VCaP (cell line): ENCODE data around the gene SERAC1.

Source experiments
- H3K27ac ChIP-seq: fragments of 450-650 bp; 2 replicates; pipeline ENCODE4 v1.5.1; 2017
- TF ChIP-seq, protein P1 (sequence below): fragments of 450-650 bp; conservative IDR thresholded peaks from 2 replicates; pipeline ENCODE4 v1.5.1; 2017; ENCODE audit warnings: mild to moderate bottlenecking, moderate library complexity

Gene SERAC1

DNA sequence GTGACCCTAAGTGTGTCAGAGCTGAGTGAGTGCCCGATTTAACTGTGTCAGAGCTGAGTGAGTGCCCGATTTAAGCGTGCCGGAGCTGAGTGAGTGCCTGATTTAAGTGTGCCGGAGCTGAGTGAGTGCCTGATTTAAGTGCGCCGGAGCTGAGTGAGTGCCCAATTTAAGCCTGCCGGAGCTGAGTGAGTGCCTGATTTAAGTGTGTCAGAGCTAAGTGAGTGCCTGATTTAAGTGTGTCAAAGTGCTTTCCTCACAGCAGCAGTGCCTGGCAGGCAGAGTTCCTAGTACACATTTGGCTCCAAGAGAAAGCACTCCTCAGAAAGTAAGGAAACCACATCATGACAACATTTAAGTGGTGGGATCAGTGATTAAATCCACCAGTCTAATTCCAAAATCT, 13.2 kb downstream of the SERAC1 start:
- no peak overlapping the region for H3K27ac ChIP-seq
- TF ChIP-seq, protein P1, sequence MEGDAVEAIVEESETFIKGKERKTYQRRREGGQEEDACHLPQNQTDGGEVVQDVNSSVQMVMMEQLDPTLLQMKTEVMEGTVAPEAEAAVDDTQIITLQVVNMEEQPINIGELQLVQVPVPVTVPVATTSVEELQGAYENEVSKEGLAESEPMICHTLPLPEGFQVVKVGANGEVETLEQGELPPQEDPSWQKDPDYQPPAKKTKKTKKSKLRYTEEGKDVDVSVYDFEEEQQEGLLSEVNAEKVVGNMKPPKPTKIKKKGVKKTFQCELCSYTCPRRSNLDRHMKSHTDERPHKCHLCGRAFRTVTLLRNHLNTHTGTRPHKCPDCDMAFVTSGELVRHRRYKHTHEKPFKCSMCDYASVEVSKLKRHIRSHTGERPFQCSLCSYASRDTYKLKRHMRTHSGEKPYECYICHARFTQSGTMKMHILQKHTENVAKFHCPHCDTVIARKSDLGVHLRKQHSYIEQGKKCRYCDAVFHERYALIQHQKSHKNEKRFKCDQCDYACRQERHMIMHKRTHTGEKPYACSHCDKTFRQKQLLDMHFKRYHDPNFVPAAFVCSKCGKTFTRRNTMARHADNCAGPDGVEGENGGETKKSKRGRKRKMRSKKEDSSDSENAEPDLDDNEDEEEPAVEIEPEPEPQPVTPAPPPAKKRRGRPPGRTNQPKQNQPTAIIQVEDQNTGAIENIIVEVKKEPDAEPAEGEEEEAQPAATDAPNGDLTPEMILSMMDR = no peak

DNA sequence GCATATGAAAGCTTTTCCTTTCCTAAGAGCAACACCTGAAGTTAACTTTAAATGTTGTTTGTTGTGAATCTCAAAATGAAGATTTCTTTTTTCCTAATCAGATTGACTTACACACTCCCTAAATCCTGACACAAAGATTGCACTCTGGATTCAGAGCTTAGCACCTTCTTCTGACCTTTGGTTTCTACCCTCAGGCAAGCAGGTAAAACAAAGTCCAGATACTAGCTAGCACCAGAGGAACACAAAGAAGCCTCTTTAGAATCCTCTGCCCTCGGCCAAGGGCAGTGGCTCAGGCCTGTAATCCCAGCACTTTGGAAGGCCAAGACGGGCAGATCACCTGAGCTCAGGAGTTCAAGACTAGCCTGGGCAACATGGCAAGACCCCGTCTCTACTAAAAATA, 14.5 kb downstream of the SERAC1 start:
- TF ChIP-seq, protein P1 = no peak

DNA sequence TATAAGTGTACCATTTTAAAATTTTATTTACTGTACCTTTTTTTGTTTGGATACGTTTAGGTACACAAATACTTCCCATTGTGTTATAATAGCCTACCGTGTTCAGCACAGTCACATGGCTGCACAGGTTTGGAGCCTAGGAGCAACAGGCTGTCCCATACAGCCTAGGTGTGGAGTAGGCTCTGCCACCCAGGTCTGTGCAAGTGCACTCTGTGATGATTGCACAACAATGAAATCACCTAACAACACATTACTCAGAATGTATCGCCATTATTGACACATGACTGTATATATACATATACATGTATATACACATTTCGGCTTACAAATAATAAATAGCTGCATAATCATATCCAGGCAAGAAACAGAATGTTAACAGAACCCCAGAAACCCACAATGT, 15.4 kb downstream of the SERAC1 start:
- TF ChIP-seq, protein P1 = no peak
- H3K27ac ChIP-seq = peak overlapping the region; percentile 25

More for the DNA sequence above, 14.5 kb downstream of the SERAC1 start:
- H3K27ac ChIP-seq = no peak overlapping the region

DNA sequence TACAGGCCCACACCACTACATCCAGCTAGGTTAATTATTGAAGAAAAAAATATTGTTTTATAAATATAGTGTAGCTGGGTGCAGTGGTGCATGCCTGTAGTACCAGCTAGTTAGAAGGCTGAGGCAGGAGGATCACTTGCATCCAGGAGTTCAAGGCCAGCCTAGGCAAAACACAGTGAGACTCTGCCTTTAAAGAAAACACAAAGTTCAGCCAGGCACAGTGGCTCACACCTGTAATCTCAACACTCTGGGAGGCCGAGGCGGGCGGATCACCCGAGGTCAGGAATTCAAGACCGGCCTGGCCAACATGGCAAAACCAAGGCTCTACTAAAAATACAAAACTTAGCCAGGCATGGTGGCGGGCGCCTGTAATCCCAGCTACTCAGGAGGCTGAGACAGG, 16.0 kb downstream of the SERAC1 start:
- peak overlapping the region; percentile 25 for H3K27ac ChIP-seq

DNA sequence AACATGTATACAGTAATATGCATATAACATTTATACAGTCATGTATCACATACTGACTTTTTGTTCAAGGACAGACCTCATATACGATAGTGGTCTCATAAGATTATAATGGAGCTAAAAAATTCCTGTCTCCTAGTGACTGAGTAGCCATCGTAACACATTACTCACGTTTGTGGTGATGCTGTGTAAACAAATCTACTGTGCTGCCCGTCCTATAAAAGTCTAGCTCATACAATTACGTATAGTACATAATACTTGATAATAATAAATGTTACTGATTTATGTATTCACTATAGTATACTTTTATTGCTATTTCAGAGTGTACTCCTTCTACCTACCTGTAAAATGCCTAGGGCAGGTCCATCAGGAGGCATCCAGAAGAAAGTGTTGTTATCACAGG, 17.4 kb downstream of the SERAC1 start:
- peak overlapping the region; percentile 22; the same call in 1 of the 2 replicates for H3K27ac ChIP-seq
- TF ChIP-seq, protein P1 = no peak

DNA sequence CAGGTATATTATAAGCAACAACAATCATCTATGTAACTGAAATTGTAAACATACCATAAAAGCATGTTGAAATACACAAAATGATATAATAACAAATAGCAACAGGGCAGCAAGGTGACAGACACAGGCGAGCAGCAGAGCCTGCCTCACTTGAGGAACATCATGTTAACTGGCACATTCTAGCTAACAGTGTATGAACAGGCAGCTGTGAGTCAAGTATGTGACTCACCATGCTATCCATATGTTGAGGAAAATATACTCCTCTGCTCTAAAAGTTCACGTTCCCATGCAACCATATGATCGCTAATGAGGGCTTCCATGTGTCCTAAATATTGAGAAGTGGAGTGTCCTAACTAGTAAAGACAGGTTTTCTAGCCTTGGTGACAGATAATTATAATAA, 18.4 kb downstream of the SERAC1 start:
- H3K27ac ChIP-seq = no peak overlapping the region
- TF ChIP-seq, protein P1 = no peak

DNA sequence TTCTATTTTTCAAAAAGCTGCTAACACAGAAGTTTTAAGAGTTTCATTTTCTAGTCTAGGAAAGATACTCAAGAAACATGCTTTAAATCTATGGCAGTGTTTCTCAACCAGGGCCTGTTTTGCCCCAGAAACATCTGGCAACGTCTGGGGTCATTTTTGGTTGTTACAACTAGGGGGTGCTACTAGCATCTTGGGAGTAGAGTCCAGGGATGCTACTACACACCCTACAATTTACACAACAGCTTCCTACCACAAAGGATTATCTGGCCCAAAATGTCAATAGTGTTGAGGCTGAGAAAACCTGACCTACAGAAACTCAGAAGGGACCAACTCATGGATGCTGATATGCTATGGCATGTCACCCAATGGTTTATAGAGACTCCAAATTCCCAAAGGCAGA, 24.4 kb downstream of the SERAC1 start:
- peak overlapping the region; percentile 63 for H3K27ac ChIP-seq
- TF ChIP-seq, protein P1 = no peak

DNA sequence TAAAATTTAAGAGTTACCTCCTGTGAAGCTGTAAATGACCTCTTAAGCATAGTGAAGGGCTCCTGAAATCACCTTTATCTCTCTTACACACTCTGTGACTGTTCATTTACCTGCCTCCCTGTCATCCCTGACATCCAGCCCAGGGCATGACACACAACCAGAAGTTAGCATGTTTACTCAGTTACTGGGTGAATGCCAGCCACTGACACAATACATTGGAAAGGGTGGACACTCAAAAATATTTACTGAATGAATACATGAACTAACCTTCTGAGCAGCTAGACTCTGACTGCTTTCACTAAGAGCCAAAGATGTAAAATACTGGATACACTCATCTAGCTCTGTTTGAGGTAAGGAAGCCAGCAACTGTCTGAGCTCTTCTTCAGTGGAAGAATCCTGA, 25.3 kb downstream of the SERAC1 start:
- H3K27ac ChIP-seq = peak overlapping the region; percentile 63
- TF ChIP-seq, protein P1 = no peak
